Neural crest cell (in vitro differentiated cells): ENCODE measurements around the gene DPP3. TPM values are rescaled to one million over a fixed set of nuclear protein-coding genes. Genes with fewer than 3 reads are reported as not detected.

Source experiments
- DNase-seq: peaks from one replicate; pipeline ENCODE4 v3.0.0; 2021; ENCODE audit warnings: low read depth, mixed read lengths, low spot score
- H3K27ac Mint-ChIP-seq: one replicate; pipeline ENCODE4 v1.8.0; 2021; ENCODE audit warnings: mild to moderate bottlenecking, mixed read lengths; ENCODE audit not compliant: unreplicated experiment
- H3K27me3 Mint-ChIP-seq: 2 replicates; pipeline ENCODE4 v1.8.0; 2021; ENCODE audit warnings: low read depth, mild to moderate bottlenecking, mixed read lengths
- H3K36me3 Mint-ChIP-seq: 2 replicates; pipeline ENCODE4 v1.8.0; 2021; ENCODE audit warnings: low read depth, mild to moderate bottlenecking, mixed read lengths
- H3K4me1 Mint-ChIP-seq: 2 replicates; pipeline ENCODE4 v1.8.0; 2021; ENCODE audit warnings: mixed read lengths
- H3K4me3 Mint-ChIP-seq: one replicate; pipeline ENCODE4 v1.8.0; 2021; ENCODE audit warnings: mild to moderate bottlenecking, mixed read lengths
- H3K9me3 Mint-ChIP-seq: 2 replicates; pipeline ENCODE4 v1.8.0; 2021; ENCODE audit warnings: mixed read lengths
- CTCF ChIP-seq: fragments of 200-600 bp; sonication (generic); conservative IDR thresholded peaks from 2 replicates; pipeline ENCODE4 v1.5.0; 2021; ENCODE audit warnings: antibody characterized with exemption, mild to moderate bottlenecking
- total RNA-seq: library from RNA; stranded (reverse); gene quantifications from 2 replicates; pipeline ENCODE4 v1.2.1, GENCODE V29; 2021

DPP3 gene
- total RNA-seq, 1 donor from 2014 or later = 68.9 TPM

DNA sequence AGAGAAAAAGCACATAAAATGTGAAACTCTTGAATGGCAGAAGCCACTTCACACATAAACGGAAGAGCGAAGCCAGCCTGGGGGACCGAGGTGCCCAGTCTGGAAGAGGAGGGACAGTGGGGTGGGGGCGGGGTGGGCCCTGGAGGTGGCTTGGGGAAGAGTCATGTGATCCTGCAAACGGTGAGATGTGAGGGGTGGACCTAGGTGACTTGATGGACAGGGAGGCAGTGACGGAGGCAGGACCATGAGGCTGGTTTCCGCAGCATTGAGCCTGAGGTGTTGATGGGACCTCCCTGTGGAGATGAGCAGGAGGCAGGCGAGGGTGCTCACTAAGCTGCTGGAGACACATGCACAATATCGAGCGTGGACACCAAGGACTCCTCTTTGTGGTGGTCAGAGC is 48.8 kb downstream of the DPP3 start:
- H3K4me1 Mint-ChIP-seq = no peaks in the 10 kb centered on the region
- TF ChIP-seq CTCF = no peak
- no peaks in the 10 kb centered on the region for H3K9me3 Mint-ChIP-seq
- H3K36me3 Mint-ChIP-seq = no peaks in the 10 kb centered on the region
- no peak overlapping the region for H3K4me3 Mint-ChIP-seq
- H3K27ac Mint-ChIP-seq = no peak overlapping the region
- H3K27me3 Mint-ChIP-seq = no peaks in the 10 kb centered on the region
- no peak for DNase-seq

- DNase-seq = no peak
- Mint-ChIP-seq H3K27me3 (no peaks in the 10 kb centered on the region), H3K36me3 (no peaks in the 10 kb centered on the region), H3K9me3 (no peaks in the 10 kb centered on the region), H3K4me3 (no peak overlapping the region), H3K4me1 (no peaks in the 10 kb centered on the region), H3K27ac (peak overlapping the region; percentile 87)
- no peak for TF ChIP-seq CTCF
These were observed 49.4 kb downstream of the DPP3 start for GRCh38 chr11:66529655-66530054.

DNA sequence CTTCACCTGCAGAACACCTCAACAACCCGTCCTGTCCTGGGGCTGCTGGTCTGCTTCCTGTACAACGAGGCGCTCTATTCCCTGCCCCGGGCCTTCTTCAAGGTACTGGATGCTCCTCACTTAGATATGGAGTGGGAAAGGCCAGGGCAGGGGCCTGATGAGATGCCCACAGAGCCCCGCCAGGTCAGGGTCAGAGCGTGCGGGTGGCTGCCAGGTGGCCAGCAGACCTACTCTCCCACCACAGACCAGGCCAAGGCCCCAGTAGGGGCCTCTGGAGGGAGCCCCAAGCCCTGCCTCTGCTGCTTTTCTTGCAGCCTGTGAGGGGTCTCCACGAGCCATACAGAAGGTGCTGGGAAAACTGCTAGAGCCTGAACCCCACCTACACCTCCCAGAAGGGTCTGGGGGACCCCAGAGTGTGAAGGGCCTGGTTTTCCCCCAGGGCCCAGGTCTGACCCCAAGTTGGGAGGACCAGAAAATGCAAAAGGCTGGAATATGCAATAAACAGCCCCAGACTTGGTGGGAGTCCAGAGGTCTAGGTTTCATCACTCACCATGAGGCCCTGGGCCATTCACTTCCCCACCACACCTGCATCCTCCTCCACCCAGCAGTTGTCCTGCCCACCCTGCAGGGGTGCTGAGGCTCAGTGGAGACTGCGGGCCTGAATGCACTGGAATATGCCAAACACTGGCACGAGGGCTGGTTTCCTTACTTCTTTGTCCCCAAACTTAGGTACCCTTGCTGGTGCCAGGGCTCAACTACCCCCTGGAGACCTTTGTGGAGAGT is 50.9 kb downstream of the DPP3 start:
- no peak for TF ChIP-seq CTCF
- no peaks in the 10 kb centered on the region for H3K4me1 Mint-ChIP-seq
- no peaks in the 10 kb centered on the region for H3K27me3 Mint-ChIP-seq
- DNase-seq = no peak
- H3K36me3 Mint-ChIP-seq = peaks cover 4% of the 10 kb centered on the region
- H3K27ac Mint-ChIP-seq = no peak overlapping the region
- H3K4me3 Mint-ChIP-seq = no peak overlapping the region
- H3K9me3 Mint-ChIP-seq = no peaks in the 10 kb centered on the region

GRCh38 chr11:66531841-66532240 is 51.6 kb downstream of the DPP3 start:
- H3K36me3 Mint-ChIP-seq = peaks cover 4% of the 10 kb centered on the region
- no peak overlapping the region for H3K27ac Mint-ChIP-seq
- no peaks in the 10 kb centered on the region for H3K27me3 Mint-ChIP-seq
- no peak for TF ChIP-seq CTCF
- no peak overlapping the region for H3K4me3 Mint-ChIP-seq
- no peaks in the 10 kb centered on the region for H3K4me1 Mint-ChIP-seq
- H3K9me3 Mint-ChIP-seq = no peaks in the 10 kb centered on the region
- DNase-seq = no peak

DNA sequence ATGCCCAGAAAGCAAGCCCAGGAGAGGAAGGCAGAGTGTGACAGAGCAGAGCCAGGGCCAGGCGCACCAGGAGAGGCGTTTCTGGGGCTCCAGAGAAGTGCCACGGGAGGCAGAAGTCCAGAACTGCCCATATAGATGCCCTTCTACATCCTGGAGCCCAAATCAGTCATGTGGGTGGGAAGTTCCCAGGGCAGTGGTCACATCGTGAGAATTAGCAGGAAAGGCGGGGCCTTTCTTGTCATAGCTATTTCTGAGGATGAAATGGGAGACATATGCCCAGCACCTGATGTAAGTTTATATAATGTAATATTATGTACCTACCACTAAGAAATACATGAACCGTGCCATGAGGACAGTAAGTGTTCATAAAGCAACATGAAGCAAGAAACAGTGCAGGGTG is 52.5 kb downstream of the DPP3 start:
- no peaks in the 10 kb centered on the region for H3K27me3 Mint-ChIP-seq
- no peaks in the 10 kb centered on the region for H3K9me3 Mint-ChIP-seq
- no peak overlapping the region for H3K27ac Mint-ChIP-seq
- H3K36me3 Mint-ChIP-seq = peaks cover 4% of the 10 kb centered on the region
- no peak overlapping the region for H3K4me3 Mint-ChIP-seq
- no peaks in the 10 kb centered on the region for H3K4me1 Mint-ChIP-seq
- TF ChIP-seq CTCF = no peak
- no peak for DNase-seq
